GM19438 (cell line): ENCODE results near the gene CCDC196.

ENCODE experiments used
- ATAC-seq: cut with Tn5 transposase; IDR thresholded peaks from one replicate; pipeline ENCODE4 v1.9.1; 2021; ENCODE audit warnings: low read depth; ENCODE audit not compliant: unreplicated experiment

CCDC196 gene, protein sequence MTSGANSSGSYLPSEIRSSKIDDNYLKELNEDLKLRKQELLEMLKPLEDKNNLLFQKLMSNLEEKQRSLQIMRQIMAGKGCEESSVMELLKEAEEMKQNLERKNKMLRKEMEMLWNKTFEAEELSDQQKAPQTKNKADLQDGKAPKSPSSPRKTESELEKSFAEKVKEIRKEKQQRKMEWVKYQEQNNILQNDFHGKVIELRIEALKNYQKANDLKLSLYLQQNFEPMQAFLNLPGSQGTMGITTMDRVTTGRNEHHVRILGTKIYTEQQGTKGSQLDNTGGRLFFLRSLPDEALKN

DNA sequence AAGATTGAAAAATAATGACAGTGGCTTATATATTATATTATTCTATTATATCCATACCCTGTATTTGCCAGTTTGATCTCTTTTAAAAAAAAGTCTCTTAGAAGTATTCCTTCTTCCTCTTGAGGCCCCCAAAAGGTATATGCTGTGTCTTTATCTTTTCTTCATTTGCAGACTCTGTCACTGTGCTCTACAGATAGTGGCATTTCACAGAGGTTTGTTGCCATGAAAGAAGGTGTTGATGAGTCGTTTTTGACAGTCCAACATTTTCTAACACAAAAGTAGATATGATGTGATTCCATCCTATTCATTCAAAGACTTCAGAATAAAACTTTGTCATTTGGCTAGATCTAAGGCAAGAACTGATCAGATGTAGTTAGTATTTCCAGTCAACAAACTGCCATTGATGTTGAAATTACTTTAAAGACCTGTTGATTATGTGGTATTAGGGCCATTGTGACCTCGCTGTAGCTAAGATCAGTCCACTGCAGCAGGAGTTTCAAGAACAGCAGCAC, at the start of gene CCDC196:
Gene CCDC196 (plus strand): TSS at position 462 of the 512 bp plus-strand sequence. CDS start 132 bp downstream, outside the sequence.
- ATAC-seq, result no peak

DNA sequence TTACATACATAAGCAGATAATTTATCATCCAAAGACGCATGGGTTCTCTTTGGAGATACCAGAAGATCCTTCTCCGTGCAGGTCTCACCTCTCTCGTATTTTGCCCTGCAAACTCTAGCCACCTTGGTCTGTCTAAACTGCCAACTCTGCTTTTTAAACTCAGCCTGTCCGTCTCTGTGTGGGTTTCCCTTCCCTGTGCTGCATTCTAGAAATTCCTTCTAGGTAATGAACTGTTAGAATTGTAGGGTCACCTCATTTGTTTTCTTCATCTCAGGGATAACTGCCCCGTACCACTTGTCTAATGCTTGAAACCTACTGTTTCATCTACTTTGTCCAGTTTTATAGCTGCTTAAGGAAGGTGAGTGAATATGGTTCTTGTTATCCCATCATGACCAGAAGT, 45.4 kb upstream of the CCDC196 start:
- no peak for ATAC-seq

DNA sequence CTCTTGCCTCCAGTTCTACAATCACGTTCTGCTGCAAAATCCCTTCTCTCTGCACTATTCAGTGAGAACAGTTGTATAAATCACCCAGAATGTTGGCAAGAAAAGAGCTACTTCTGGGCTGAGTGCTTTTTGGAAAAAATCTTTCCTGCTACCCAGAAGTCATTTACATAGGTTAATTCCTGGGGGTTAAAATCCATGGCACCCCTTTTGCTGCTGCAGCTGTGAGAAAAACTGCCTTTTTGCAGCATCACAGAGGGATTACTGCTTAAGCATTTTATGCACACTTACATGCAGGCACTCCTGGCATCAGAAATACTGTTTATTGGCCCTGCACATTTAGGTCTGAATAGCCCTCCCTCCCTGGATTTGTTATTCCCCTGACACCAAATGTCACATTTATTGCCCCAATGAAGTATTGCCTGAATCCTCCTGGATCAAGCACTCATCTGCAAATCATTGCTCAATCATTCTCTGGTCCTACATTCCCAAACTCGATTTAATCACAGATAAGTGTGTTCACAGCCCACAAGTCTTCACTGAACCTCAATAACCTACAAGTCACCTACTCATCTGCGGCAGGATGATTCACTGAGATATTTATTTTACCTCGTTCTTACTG, 43.1 kb upstream of the CCDC196 start:
- ATAC-seq, result no peak

DNA sequence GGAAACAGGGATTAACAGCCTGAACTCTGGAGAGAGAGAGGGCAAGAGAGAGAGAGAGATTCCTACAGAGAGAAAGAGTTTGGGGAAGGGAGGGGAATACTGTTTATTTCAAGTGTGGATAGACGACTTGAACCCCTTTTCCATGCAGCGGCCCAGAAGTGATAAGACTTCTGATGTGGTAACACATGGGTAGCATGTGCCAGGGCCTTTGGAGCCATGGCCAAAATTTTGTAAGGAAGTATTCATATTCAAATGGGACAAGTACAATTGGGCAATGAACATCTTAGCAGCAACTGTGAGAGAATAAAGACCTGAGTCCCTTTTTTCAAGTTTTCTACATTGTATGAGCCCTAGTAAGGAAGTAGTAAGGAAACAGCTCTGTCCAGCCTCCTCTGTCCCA, 42.4 kb upstream of the CCDC196 start:
- no peak for ATAC-seq

DNA sequence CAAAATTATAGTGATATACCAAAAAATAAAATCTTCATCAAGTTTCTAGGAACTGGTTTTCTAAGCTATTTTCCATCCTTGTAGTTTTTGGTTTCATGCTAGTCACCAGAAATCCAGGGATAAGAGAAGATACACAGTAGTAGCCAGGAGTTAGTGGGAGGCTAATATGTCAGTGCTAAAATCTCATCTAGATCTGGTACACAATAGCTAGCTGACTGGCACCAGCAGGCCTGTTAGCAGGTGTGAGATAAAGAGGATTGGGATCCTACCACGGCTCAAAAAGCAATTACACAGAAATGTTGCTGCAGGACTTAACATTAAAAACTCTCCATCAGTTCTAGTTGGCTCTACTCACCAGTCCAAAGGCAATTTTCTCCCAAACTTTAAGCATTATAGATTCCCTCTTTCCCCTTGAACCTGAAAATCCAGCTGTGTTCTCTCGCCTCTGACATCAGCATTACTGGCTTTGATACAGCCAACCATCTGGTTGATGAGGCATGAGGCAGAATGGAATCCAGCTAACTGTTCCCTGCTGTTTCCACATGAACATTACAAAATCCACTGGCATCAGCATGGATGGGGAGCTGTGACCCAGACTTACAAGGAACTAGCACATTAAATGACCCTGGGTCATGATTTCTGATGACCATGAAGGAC, 41.8 kb upstream of the CCDC196 start:
- ATAC-seq, result no peak

DNA sequence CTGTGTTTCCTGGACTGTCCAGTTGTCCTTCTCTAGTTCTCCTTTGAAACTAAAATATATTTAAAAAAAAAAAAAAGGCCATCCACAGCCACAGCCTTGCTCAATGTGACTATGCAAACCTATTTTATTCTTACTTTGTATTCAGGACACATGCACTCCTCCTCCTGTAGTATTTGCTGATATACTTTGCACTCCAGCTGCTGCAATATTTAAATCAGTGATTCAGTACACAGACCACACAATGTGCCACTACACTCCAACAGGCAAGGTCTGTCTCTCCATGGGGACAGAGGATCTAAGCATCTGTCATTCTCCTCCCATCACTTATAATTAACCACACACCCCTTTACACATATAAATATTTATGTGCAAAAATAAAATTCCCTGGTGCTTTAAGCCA, 40.2 kb upstream of the CCDC196 start:
- ATAC-seq, result no peak

DNA sequence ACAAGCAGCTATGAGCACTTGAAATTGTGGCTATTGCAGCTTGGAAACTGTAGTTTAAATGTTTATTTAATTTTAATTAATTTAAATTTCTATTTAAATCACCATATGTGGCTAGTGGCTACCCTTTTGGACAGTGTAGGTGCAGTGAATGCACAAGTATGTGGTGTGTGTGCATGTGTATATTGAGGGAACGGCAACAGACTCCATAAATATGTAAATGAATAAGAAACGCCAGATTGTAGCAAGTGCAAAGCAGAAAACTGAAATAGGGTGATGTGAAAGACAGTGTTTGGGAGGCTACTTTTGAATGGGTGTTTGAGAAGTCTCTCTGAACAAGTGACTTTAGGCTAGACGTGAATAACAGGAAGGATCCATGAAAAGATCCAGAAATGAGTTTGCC, 32.7 kb upstream of the CCDC196 start:
- no peak for ATAC-seq

DNA sequence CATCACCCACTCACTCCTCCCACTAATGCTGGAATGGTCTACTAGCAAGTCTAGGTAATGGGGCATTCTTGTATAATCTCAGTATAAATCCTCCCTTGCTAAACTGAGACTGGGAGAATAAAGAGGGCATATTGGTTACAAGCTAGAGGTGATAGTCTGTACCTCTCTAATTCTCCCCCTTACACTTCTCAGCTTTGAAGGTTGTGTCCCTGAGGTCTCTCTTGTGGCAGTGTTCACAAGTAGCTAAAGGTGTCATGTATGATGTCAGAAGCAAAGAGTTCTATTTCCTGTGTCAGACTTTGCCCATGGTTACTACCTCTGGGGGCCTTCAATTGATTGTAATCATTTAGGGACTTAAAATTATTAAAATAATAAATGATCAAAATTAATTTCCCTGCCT, 26.6 kb upstream of the CCDC196 start:
- no peak for ATAC-seq

DNA sequence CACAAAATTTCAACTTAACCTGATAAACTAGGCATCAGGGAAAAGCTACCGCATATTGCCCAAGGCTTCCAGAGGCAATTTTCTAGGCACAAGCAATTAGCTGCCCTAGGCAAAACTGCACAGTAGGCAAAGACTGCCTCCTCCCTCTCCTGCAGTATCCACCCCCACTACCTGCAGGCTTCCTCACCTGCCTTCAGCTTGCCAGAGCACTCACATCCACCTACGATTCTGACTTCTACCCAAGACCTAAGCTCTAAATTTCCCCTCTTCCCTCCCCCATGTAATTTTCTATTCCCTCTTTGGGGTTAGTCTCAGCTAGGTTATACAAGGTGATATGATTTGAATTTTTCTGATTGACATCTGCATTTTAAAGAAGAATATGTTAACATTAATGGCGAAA, 21.9 kb upstream of the CCDC196 start:
- no peak for ATAC-seq

DNA sequence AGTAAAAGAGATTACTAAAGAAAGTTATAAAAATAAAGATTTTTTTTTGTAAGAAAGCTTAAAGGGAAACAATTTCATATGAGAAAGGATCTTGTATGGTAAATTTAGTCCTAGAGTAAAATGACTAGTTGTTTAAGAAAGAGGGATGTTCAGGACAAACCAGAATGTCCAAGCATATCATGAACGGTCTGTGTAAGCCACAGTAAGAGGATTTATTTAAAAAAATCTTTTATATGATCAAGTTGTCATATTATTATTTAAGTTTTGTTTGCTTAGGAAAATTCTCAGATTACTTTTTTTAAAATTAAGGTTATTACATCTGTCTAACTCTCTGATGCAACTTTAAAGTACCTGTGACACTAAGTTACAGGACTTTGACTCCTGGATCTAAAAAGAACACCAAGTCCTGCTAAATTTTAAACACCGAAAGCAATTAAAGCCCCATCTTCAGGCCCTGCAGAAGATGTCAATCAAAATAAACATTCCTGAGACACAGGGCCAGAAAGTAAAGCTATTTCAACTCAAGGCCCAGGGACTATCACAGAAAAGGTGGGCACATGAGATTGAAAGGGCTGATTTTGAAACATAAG, 17.3 kb upstream of the CCDC196 start:
- no peak for ATAC-seq

DNA sequence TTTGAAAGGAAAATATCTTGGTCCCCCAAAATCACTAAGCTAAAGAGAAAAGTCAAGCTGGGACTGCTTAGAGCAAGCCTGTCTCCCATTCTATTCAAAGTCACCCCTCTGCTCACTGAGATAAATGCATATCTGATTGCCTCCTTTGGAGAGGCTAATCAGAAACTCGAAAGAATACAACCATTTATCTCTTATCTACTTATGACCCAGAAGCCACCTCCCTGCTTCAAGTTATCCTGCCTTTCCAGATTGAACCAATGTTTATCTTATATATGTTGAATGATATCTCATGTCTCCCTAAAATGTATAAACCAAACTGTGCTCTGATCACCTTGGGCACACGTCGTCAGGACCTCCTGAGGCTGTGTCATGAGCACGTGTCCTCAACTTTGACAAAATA, 14.6 kb upstream of the CCDC196 start:
- ATAC-seq, result no peak

DNA sequence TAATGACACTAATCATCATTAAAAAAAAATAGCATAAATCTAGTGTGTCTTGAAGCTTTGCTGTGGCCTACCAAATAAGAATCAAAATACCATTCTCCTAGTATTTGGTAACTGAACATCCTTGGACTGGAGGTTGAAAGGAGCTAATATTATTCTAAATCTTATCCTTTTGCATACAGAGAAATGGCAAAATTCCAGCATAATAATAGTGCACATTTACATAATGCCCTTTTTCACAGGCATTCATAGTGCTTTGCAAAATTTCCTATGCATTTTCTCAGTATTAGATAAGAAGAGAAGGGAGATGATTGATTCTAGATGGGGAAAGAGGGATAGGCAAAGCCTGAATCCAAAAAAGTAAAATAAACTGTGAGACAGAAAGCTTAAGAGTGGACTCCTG, 13.9 kb upstream of the CCDC196 start:
- no peak for ATAC-seq

DNA sequence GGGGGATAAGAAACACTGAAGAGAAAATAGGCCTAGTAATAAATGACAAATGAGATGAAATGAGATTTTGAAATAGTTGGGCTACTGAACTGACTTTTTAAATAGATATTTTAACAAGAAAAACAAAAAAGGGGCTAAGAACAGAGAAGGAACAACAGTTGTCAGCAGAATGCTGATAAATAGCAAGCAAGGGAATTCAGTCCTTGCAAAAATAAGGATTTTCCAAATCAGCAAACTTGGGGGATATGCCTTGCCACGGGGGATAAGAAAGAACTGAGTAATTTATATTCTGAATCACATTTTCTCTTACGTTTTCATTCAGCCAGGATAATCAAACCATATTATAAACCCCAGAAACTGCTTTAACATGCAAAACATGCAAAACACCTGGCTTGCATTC, 12.9 kb upstream of the CCDC196 start:
- ATAC-seq, result no peak

DNA sequence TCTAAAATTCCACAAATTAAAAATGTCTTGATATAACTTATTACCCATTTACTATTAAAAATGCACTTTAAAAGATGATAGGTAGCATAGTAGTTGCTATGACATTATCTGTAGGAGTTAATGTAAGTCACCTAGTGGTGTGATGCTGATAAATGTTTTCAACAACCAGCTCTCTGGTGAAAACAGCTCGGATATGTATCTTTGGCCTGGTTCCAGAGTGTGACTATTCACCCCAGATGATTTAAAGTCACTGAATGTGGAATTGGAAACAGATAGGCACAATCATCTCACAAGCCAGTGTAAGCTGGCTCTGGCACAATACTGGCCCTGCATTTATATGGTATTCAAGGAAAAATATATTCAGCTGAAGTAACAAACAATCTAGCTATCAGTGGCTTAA, 9.2 kb upstream of the CCDC196 start:
- ATAC-seq, result no peak

DNA sequence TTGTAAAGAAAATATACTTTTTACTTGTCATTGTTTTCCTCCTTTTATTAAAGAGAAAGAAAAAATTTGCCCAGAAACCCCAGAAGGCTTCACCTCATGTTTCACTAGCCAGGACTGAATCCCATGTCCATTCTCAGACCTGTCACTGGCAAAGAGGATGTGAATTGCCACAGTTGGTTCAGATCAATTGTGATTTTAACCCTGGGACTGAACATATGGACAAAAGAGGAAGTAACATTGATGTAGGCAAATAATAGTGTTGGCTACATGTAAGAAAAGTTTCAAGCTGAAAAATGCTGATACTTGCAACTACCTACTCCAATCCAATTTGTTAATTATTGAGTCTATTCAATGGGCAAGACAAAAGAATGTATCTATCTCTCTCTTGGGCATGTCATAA, 8.6 kb upstream of the CCDC196 start:
- ATAC-seq, result no peak

DNA sequence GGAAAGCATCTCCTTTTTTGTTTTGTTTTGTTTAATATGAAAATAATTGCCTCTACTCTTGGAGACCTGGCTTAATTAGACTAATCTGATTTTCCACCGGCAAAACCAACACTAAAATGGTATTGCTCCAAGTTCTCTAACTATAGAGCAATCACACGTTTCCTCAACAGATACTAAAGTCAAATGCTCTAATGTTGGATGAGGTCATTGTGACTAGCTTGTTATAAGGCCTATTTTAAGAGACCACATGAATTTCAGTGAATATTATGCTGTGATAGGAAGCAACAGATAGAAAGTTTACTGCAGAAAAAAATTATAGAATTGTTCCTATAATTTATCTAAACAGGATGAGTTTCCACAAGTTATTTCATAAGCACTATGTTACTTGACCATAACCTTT, 3.3 kb upstream of the CCDC196 start:
- no peak for ATAC-seq

DNA sequence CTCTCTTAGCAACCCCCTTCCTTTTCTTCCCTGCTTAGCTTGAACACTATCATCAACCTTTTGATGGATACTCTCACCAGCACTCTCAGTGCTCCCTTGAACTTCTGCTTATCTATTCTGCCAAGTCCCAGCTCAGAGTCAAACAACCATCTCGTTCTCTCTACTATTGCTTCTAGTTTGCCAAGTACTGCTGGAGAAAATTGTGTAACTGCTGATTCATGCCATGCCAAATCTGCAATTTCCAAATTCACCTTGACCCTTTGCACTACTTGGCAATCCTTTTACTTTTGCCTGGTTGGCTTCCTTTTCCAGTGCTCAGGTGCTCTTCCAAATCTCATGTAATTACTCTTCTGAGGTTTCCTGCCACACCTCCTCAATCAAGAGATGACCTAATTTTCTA, 2.8 kb upstream of the CCDC196 start:
- no peak for ATAC-seq

DNA sequence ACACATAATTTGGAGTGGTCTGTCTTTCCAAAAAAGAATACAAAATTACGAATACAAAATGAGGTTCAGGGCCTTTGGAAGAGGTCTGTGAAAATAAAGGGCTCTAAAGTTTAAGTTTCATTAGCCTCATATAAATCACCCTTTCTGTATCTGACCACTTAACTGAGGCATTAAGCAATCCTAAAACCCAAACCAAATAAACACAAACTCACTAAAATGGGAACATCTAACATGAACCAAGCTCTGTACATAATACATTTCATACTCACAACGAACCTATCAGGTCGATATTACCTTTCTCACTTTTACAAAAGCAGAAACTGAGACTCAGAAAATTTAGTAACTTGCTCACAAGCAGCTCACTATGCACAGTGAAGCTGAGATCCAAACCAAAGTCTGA, 1.1 kb upstream of the CCDC196 start:
- no peak for ATAC-seq

DNA sequence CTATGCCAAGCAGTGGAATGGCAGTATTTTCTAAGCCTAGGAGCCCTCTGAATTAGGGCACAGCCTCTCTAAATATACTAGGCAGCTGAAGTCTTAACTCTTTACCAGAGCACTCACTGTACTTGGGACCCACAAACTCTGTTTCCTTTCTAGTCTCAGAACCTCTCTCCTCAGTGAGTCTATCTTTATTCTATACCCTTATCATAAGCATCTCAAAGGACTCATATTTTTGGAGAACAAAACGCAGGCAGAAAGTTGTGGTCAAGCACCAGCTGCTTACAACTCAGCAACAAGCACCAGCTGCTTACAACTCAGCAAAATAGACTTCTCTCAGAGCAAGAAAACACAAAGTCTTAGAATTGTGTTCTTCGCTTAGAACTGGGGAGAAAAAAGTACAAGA, 993 bp downstream of the CCDC196 start:
- no peak for ATAC-seq

DNA sequence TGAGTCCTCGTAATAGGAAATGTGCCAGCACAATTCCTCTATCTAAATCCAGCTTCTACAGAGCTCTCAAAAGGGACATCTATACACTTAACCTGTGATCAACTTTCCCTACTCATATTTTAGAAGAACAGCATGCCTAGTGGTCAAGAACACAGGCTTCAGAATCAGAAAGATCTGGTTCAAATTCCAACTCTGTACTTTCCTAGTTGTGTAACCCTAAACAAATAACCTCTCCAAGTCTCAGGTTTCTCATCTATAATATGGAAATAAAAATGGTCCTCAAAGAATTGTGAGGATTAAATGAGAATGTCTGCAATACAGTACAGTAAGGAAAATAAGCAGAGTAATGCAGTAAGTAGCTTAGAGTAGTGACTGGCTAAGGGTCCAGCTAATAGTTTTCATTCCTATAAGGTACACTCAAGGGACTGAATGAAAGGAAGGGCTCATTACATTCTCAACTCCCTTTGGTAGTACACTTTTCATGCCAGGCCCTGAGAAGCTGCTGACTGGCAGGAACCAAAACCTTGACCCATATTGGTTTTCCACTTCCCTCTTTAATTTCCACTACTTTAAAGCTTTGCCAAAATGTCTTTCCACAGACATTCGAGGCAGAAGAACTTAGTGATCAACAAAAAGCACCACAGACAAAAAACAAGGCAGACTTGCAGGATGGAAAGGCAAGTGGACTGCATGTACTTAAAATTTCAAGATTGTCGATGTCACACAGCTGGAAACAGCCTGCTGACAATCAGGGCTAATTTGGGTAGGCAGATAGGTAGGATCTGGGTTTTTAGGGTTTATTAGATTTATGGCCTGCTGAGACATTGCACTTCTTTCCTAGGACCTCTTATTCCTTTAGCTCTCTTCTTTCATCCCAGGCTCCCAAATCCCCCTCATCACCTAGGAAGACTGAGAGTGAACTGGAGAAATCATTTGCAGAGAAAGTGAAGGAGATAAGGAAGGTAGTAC, 4.3 kb downstream of the CCDC196 start:
- no peak for ATAC-seq
